Muscle of back (tissue), 11 donors: ENCODE results near the gene UNC45A. TPM values are rescaled to one million over a fixed set of nuclear protein-coding genes. Genes with fewer than 3 reads are reported as not detected.
A peak's percentile ranks its signal among the peaks of the same experiment; 100 is the strongest.

ENCODE experiments used
- DNase-seq, 3 donors: peaks; one replicate each; pipeline versions ENCODE4 v3.0.0 to v3.0.0-alpha.2; 2013
- polyA plus RNA-seq, 10 donors: library from polyadenylated mRNA; unstranded; fragments of 120-200 nt; gene quantifications; one replicate each; pipeline ENCODE4 v1.2.1, GENCODE V29; 2013; ENCODE audit not compliant: insufficient read length in 10 of 10

UNC45A gene
- polyA plus RNA-seq, 10 donors, result 22.6 to 35.7 (median 27.0) TPM

- DNase-seq, result no peak
Observed at GRCh38 chr15:90959028-90959595, 24.0 kb downstream of the UNC45A start.

DNA sequence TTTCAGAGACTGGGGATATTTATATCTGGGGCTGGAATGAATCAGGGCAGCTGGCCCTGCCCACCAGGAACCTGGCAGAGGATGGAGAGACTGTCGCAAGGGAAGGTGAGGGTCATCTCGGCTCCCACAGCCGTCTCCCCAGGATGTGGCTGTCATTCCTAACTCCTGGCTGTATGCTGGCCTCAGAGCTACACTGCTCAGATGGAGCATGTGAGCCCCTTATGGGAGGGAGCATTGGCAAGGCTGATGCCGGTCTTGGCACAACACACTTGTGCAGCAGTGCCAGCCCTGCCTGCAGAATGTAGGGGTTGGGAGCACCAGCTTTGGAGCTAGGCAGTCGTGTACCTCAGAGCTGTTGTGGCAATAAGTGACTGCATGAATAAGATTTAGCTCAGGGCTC is 24.8 kb downstream of the UNC45A start:
- DNase-seq, result peak; percentile 51 to 75 (median 57)

GRCh38 chr15:90960298-90961091 is 25.4 kb downstream of the UNC45A start:
- DNase-seq, result peak in 1 of 3 donors; percentile 57

- no peak for DNase-seq
Observed at GRCh38 chr15:90962021-90962420, 26.9 kb downstream of the UNC45A start.

GRCh38 chr15:90966262-90966661 is 31.2 kb downstream of the UNC45A start:
- no peak for DNase-seq

- no peak for DNase-seq
Observed at GRCh38 chr15:90967206-90967605, 32.1 kb downstream of the UNC45A start.

GRCh38 chr15:90968434-90968833 is 33.3 kb downstream of the UNC45A start:
- no peak for DNase-seq

- DNase-seq, result no peak
Observed at GRCh38 chr15:90970274-90970673, 35.2 kb downstream of the UNC45A start.

DNA sequence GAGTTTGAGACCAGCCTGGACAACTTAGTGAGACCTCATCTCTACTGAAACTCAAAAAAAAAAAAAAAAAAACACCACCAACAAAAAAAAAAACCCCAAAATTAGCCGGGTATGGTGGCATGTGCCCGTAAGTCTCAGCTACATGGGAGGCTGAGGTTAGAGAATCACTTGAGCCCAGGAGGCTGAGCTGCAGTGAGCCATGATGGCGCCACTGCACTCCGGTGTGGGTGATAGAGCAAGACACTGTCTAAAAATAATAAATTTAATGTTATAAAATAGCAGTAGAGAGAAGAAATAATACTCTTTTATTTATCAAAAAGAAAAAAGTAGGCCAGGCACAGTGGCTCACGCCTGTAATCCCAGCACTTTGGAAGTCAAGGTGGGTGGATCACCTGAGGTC is 37.0 kb downstream of the UNC45A start:
- no peak for DNase-seq

DNA sequence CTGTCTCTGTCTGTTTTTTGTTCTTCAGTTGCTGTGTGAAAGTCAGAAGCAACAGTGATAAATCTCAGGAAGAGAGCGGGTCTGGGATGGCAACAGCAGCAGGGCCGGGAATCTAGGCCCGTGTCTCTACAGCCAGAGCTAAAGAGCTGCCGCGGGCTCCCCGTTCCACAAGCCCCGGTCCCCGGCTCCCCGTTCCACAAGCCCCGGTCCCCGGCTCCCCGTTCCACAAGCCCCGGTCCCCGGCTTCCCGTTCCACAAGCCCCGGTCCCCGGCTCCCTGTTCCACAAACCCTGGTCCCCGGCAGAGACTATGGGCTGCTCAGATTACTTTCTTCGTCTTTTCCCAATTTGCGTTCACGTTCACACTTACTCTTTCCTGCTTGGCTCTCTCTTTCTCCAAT is 39.1 kb downstream of the UNC45A start:
- DNase-seq, result no peak

GRCh38 chr15:90979582-90979981 is 44.5 kb downstream of the UNC45A start:
- no peak for DNase-seq

- DNase-seq, result no peak
Observed at GRCh38 chr15:90981681-90982080, 46.6 kb downstream of the UNC45A start.

DNA sequence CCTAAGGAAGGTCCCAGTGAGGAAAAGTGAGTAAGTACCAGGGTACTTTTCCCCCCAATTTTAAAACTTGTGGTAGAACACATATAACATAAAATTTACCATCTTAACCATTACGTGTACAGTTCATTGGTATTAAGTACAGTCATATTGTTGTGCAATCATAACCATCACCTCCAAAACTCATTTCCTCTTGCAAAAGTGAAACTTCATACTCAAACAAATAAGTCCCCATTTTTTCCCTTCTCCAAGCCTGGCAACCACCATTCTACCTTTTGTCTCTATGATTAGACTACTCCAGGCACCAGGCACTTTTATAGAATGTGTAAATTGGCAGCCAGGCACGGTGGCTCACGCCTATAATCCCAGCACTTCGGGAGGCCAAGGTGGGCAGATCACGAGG is 47.0 kb downstream of the UNC45A start:
- DNase-seq, result no peak

DNA sequence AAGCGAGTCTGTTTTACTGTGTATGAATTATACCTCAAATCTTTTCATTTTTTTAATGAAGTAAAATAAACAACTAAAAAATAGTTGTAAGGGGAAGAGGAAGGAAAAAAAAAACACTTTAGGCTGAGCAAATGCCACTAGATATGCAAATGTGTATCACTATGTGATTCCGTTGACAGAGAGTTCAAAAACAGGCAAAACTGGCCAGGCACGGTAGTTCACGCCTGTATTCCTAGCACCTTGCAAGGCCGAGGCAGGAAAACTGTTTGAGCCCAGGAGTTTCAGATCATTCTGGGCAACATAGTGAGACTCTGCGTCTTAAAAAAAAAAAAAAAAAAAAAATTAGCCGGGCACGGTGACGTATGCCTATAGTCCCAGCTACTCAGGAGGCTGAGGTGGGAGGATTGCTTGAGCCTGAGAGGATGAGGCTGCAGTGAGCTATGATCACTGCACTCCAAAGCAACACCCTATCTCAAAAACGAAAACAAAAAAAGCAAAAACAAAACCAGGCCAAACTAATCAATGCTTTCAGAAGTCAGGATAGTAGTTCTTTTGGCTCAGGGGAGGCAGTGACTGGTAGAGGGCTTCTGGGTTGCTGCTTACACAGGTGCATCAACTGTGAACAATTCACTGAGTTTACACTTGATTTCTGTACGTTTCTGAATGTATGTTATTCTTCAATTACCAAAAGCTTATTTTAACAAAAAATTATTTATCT is 51.9 kb downstream of the UNC45A start:
- no peak for DNase-seq

- DNase-seq, result no peak
Observed at GRCh38 chr15:90987561-90988141, 52.6 kb downstream of the UNC45A start.

GRCh38 chr15:90988296-90988695 is 53.2 kb downstream of the UNC45A start:
- no peak for DNase-seq

DNA sequence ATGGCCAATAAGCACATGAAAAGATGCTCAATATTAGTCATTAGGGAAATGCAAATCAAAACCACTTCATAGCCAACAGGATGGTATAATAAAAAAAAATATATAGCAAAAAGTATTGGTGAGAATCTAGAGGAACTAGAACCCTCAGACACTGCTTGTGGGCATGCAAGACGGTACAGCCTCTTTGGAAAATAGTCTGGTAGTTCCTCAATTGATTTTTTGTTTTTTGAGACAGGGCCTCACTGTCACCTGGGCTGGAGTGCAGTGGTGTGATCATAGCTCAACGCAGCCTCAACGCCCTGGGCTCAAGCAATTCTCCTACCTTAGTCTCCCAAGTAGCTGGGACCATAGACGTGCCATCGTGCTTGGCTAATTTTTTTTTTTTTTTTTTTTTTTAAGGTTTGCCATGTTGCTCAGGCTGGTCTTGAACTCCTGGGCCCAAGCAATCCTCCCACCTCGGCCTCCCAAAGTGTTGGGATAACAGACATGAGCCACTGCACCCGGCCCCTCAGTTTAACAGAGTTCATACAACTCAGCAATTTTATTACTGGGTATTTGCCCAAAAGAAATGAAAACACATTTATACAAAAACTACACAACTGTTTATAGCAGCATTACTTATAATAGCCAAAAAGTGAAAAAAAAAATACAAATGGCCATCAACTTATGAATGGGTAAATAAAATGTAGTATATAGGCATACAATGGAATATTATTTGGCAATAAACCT is 54.1 kb downstream of the UNC45A start:
- no peak for DNase-seq

- no peak for DNase-seq
Observed at GRCh38 chr15:90990446-90990845, 55.4 kb downstream of the UNC45A start.

DNA sequence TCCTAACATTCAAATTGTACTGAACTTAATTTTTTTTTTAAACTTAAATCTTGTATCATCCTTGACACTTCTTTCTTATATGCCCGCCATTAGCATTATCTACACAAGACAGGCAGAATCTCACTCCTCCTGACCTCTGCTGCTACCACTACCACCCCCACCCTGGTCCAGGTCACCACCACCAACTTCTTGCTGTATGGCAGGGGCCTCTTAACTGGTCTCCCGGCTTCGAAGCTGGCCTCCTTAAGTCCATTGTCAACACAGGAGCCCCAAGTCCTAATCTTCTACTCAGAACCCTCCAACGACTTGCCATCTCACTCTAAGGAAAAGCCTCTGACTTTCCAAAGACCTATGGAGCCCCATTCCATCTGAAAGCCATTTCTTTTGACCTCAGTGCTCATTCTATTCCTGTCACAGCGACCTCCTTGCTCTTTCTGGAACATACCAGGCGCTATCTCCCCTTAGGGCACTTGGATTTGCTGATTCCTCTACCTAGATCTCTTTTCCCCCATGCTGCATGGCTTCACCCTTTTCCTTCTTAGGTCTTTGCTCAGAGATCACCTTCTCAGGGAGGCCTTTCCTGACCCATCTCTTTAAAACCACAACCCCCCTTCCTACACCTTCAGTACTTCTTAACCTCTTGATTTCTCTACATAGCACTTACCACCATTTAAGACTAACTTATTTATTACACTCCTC is 56.7 kb downstream of the UNC45A start:
- DNase-seq, result no peak

- DNase-seq, result no peak
Observed at GRCh38 chr15:90994059-90994416, 59.0 kb downstream of the UNC45A start.
